ENCODE data around the gene TAF1B. TPM values are rescaled to one million over a fixed set of nuclear protein-coding genes. Genes with fewer than 3 reads are reported as not detected.

TAF1B gene
- total RNA-seq, 2 donors from 2014 or later: 34.4 to 42.3 TPM

GRCh38 chr2:9970200-9971044 lies 127.1 kb downstream of the TAF1B start:
- DNase-seq (ENCODE audit: low spot score) (no peak), ATAC-seq (no peak)
- Mint-ChIP-seq H3K36me3 (no peaks in the 10 kb centered on the region), H3K4me1 (ENCODE audit: low read depth in 2 of 2) (peaks cover 2 to 6% of the 10 kb centered on the region in 2 donors), H3K9me3 (no peaks in the 10 kb centered on the region), H3K27ac (no peak overlapping the region), H3K4me3 (no peak overlapping the region), H3K27me3 (no peaks in the 10 kb centered on the region)

- Mint-ChIP-seq H3K27me3 (no peaks in the 10 kb centered on the region), H3K4me1 (ENCODE audit: low read depth in 2 of 2) (peaks cover 3 to 4% of the 10 kb centered on the region in 2 donors), H3K9me3 (no peaks in the 10 kb centered on the region), H3K4me3 (no peak overlapping the region), H3K36me3 (no peaks in the 10 kb centered on the region), H3K27ac (no peak overlapping the region)
- ATAC-seq (no peak), DNase-seq (ENCODE audit: low spot score) (no peak)
Observed at GRCh38 chr2:9971105-9971818, 128.0 kb downstream of the TAF1B start.

- no peak overlapping the region for H3K4me3 Mint-ChIP-seq
- no peak overlapping the region for H3K27ac Mint-ChIP-seq
- H3K36me3 Mint-ChIP-seq: no peaks in the 10 kb centered on the region
- DNase-seq (ENCODE audit: low spot score) (no peak), ATAC-seq (no peak)
- H3K9me3 Mint-ChIP-seq: no peaks in the 10 kb centered on the region
- peaks cover 3 to 4% of the 10 kb centered on the region in 2 donors for H3K4me1 Mint-ChIP-seq (ENCODE audit: low read depth in 2 of 2)
- peaks cover 0 to 4% of the 10 kb centered on the region in 2 donors for H3K27me3 Mint-ChIP-seq
Observed at GRCh38 chr2:9971890-9972289, 128.6 kb downstream of the TAF1B start.

- Mint-ChIP-seq H3K27me3 (peaks cover 2 to 7% of the 10 kb centered on the region in 2 donors), H3K4me3 (no peak overlapping the region), H3K36me3 (no peaks in the 10 kb centered on the region), H3K9me3 (no peaks in the 10 kb centered on the region), H3K4me1 (ENCODE audit: low read depth in 2 of 2) (peaks cover 3 to 5% of the 10 kb centered on the region in 2 donors), H3K27ac (no peak overlapping the region)
- ATAC-seq: no peak
- no peak for DNase-seq (ENCODE audit: low spot score)
Observed at GRCh38 chr2:9972621-9973479, 129.6 kb downstream of the TAF1B start.

GRCh38 chr2:9973690-9974089 lies 130.4 kb downstream of the TAF1B start:
- no peak overlapping the region for H3K4me3 Mint-ChIP-seq
- no peaks in the 10 kb centered on the region for H3K9me3 Mint-ChIP-seq
- H3K27me3 Mint-ChIP-seq: peaks cover 8 to 12% of the 10 kb centered on the region in 2 donors
- no peak overlapping the region for H3K27ac Mint-ChIP-seq
- peaks cover 7 to 10% of the 10 kb centered on the region in 2 donors for H3K4me1 Mint-ChIP-seq (ENCODE audit: low read depth in 2 of 2)
- ATAC-seq (no peak), DNase-seq (ENCODE audit: low spot score) (no peak)
- no peaks in the 10 kb centered on the region for H3K36me3 Mint-ChIP-seq

GRCh38 chr2:9974343-9974742 lies 131.1 kb downstream of the TAF1B start:
- H3K4me3 Mint-ChIP-seq: no peak overlapping the region
- peaks cover 8 to 12% of the 10 kb centered on the region in 2 donors for H3K27me3 Mint-ChIP-seq
- no peaks in the 10 kb centered on the region for H3K9me3 Mint-ChIP-seq
- H3K4me1 Mint-ChIP-seq (ENCODE audit: low read depth in 2 of 2): peaks cover 7 to 10% of the 10 kb centered on the region in 2 donors
- ATAC-seq: no peak
- H3K27ac Mint-ChIP-seq: no peak overlapping the region
- H3K36me3 Mint-ChIP-seq: no peaks in the 10 kb centered on the region
- DNase-seq (ENCODE audit: low spot score): no peak

GRCh38 chr2:9975328-9975727 lies 132.1 kb downstream of the TAF1B start:
- no peaks in the 10 kb centered on the region for H3K9me3 Mint-ChIP-seq
- H3K4me1 Mint-ChIP-seq (ENCODE audit: low read depth in 2 of 2): peaks cover 9 to 10% of the 10 kb centered on the region in 2 donors
- DNase-seq (ENCODE audit: low spot score) (no peak), ATAC-seq (no peak)
- no peak overlapping the region for H3K4me3 Mint-ChIP-seq
- no peaks in the 10 kb centered on the region for H3K36me3 Mint-ChIP-seq
- H3K27me3 Mint-ChIP-seq: peaks cover 8 to 15% of the 10 kb centered on the region in 2 donors
- H3K27ac Mint-ChIP-seq: no peak overlapping the region

GRCh38 chr2:9975805-9976447 lies 132.7 kb downstream of the TAF1B start:
- Mint-ChIP-seq H3K36me3 (no peaks in the 10 kb centered on the region), H3K4me1 (ENCODE audit: low read depth in 2 of 2) (peaks cover 9 to 10% of the 10 kb centered on the region in 2 donors), H3K27ac (no peak overlapping the region), H3K9me3 (no peaks in the 10 kb centered on the region), H3K4me3 (no peak overlapping the region), H3K27me3 (peaks cover 8 to 15% of the 10 kb centered on the region in 2 donors)
- no peak for ATAC-seq
- no peak for DNase-seq (ENCODE audit: low spot score)

GRCh38 chr2:9979977-9980376 lies 136.7 kb downstream of the TAF1B start:
- no peak for DNase-seq (ENCODE audit: low spot score)
- Mint-ChIP-seq H3K27ac (no peak overlapping the region), H3K4me3 (no peak overlapping the region), H3K27me3 (peaks cover 8 to 15% of the 10 kb centered on the region in 2 donors), H3K9me3 (no peaks in the 10 kb centered on the region), H3K36me3 (no peaks in the 10 kb centered on the region), H3K4me1 (ENCODE audit: low read depth in 2 of 2) (peaks cover 10 to 14% of the 10 kb centered on the region in 2 donors)
- ATAC-seq: no peak

- H3K4me3 Mint-ChIP-seq: no peak overlapping the region
- ATAC-seq (no peak), DNase-seq (ENCODE audit: low spot score) (no peak)
- no peaks in the 10 kb centered on the region for H3K9me3 Mint-ChIP-seq
- H3K4me1 Mint-ChIP-seq (ENCODE audit: low read depth in 2 of 2): peaks cover 10 to 14% of the 10 kb centered on the region in 2 donors
- no peak overlapping the region for H3K27ac Mint-ChIP-seq
- H3K27me3 Mint-ChIP-seq: peaks cover 8 to 15% of the 10 kb centered on the region in 2 donors
- no peaks in the 10 kb centered on the region for H3K36me3 Mint-ChIP-seq
Observed at GRCh38 chr2:9980520-9980919, 137.2 kb downstream of the TAF1B start.

- Mint-ChIP-seq H3K4me3 (no peak overlapping the region), H3K36me3 (no peaks in the 10 kb centered on the region), H3K27me3 (peaks cover 8 to 13% of the 10 kb centered on the region in 2 donors), H3K27ac (no peak overlapping the region), H3K9me3 (no peaks in the 10 kb centered on the region), H3K4me1 (ENCODE audit: low read depth in 2 of 2) (peaks cover 7 to 11% of the 10 kb centered on the region in 2 donors)
- no peak for DNase-seq (ENCODE audit: low spot score)
- ATAC-seq: no peak
Observed at GRCh38 chr2:9981655-9982054, 138.4 kb downstream of the TAF1B start.

- DNase-seq (ENCODE audit: low spot score) (no peak), ATAC-seq (no peak)
- peaks cover 7 to 11% of the 10 kb centered on the region in 2 donors for H3K4me1 Mint-ChIP-seq (ENCODE audit: low read depth in 2 of 2)
- no peaks in the 10 kb centered on the region for H3K9me3 Mint-ChIP-seq
- H3K4me3 Mint-ChIP-seq: no peak overlapping the region
- no peaks in the 10 kb centered on the region for H3K36me3 Mint-ChIP-seq
- peaks cover 8% of the 10 kb centered on the region in 2 donors for H3K27me3 Mint-ChIP-seq
- H3K27ac Mint-ChIP-seq: no peak overlapping the region
Observed at GRCh38 chr2:9982248-9982647, 139.0 kb downstream of the TAF1B start.

- peaks cover 6 to 7% of the 10 kb centered on the region in 2 donors for H3K27me3 Mint-ChIP-seq
- DNase-seq (ENCODE audit: low spot score) (no peak), ATAC-seq (no peak)
- H3K36me3 Mint-ChIP-seq: no peaks in the 10 kb centered on the region
- H3K9me3 Mint-ChIP-seq: no peaks in the 10 kb centered on the region
- H3K4me1 Mint-ChIP-seq (ENCODE audit: low read depth in 2 of 2): peaks cover 5 to 10% of the 10 kb centered on the region in 2 donors
- no peak overlapping the region for H3K27ac Mint-ChIP-seq
- H3K4me3 Mint-ChIP-seq: no peak overlapping the region
Observed at GRCh38 chr2:9982891-9983290, 139.6 kb downstream of the TAF1B start.

Measured in natural killer cell treated with Interleukin-12 subunit alpha and Interleukin-12 subunit beta and Interleukin-15 and Interleukin-18, amount 100 ng/mL, for 72 hours (primary cell).